ENCODE results near the gene LARGE1. TPM values are rescaled to one million over a fixed set of nuclear protein-coding genes. Genes with fewer than 3 reads are reported as not detected.

The LARGE1 gene
- total RNA-seq, 2 experiments from 2014 or later: 0.18 to 0.58 TPM

- H3K9me3 Mint-ChIP-seq (ENCODE audit: insufficient read depth): no peaks in the 10 kb centered on the region
- DNase-seq (no peak), ATAC-seq (no peak)
- no peaks in the 10 kb centered on the region for H3K27me3 Mint-ChIP-seq (ENCODE audit: low read depth)
- ChIA-PET POLR2A (no interaction called here), CTCF (no interaction called here)
- no peaks in the 10 kb centered on the region for H3K4me1 Mint-ChIP-seq (ENCODE audit: low read depth)
- H3K4me3 Mint-ChIP-seq: no peak overlapping the region
- no peaks in the 10 kb centered on the region for H3K36me3 Mint-ChIP-seq (ENCODE audit: low read depth)
- no peak overlapping the region for H3K27ac Mint-ChIP-seq
These were observed 94.5 kb downstream of the LARGE1 start for GRCh38 chr22:33825761-33826160.

- ChIA-PET POLR2A (no interaction called here), CTCF (no interaction called here)
- Mint-ChIP-seq H3K27me3 (ENCODE audit: low read depth) (no peaks in the 10 kb centered on the region), H3K27ac (no peak overlapping the region), H3K4me3 (no peak overlapping the region), H3K9me3 (ENCODE audit: insufficient read depth) (no peaks in the 10 kb centered on the region), H3K36me3 (ENCODE audit: low read depth) (no peaks in the 10 kb centered on the region), H3K4me1 (ENCODE audit: low read depth) (no peaks in the 10 kb centered on the region)
- DNase-seq: no peak
- ATAC-seq: no peak
These were observed 96.7 kb downstream of the LARGE1 start for GRCh38 chr22:33823552-33823951.

DNA sequence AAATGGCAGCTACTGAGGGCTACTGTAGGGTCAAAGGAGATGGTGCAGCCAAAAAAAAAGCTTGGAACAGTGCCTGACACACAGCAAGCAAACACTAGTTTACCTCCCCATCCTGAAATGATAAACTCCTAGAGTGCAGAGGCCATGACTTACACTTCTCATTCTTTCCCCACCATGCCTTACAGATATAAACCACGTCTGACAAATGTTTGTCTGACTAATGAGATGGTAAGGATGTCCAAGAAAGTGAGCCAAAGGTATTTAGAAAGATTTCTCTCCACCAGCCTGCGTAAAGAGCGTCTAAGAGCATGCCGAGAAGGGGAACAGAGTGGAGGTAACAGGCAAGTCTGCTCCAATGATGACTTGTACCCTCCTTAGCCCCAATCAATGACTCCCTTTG, 99.0 kb downstream of the LARGE1 start:
- H3K4me3 Mint-ChIP-seq: no peak overlapping the region
- no peak overlapping the region for H3K27ac Mint-ChIP-seq
- H3K27me3 Mint-ChIP-seq (ENCODE audit: low read depth): no peaks in the 10 kb centered on the region
- no peaks in the 10 kb centered on the region for H3K9me3 Mint-ChIP-seq (ENCODE audit: insufficient read depth)
- H3K36me3 Mint-ChIP-seq (ENCODE audit: low read depth): no peaks in the 10 kb centered on the region
- CTCF ChIA-PET: no interaction called here
- DNase-seq (no peak), ATAC-seq (no peak)
- POLR2A ChIA-PET: no interaction called here
- no peaks in the 10 kb centered on the region for H3K4me1 Mint-ChIP-seq (ENCODE audit: low read depth)

DNA sequence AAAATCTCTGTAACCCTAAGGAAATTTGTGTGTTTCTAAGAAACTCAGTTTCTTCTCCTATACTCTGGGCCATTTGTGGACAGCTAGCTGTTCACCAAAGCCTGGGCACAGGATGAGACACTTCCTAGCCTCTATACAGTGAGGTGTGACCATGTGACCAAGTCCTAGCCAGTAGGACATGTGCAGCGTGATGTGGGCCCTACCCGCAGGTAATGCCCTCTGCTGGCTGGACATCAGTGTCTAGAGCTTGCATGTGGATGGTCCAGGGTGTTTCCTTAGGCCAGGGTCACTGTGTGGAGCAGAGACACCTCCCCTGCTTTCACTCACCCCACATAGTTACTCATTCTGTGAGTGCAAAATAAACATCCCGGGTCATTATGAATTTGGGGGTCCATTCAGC, 100.5 kb downstream of the LARGE1 start:
- ATAC-seq: no peak
- no peaks in the 10 kb centered on the region for H3K36me3 Mint-ChIP-seq (ENCODE audit: low read depth)
- H3K4me1 Mint-ChIP-seq (ENCODE audit: low read depth): no peaks in the 10 kb centered on the region
- H3K9me3 Mint-ChIP-seq (ENCODE audit: insufficient read depth): no peaks in the 10 kb centered on the region
- H3K27me3 Mint-ChIP-seq (ENCODE audit: low read depth): no peaks in the 10 kb centered on the region
- POLR2A ChIA-PET: no interaction called here
- CTCF ChIA-PET: no interaction called here
- H3K27ac Mint-ChIP-seq: no peak overlapping the region
- no peak overlapping the region for H3K4me3 Mint-ChIP-seq
- no peak for DNase-seq

- no peaks in the 10 kb centered on the region for H3K36me3 Mint-ChIP-seq (ENCODE audit: low read depth)
- ATAC-seq: no peak
- no peaks in the 10 kb centered on the region for H3K9me3 Mint-ChIP-seq (ENCODE audit: insufficient read depth)
- no peaks in the 10 kb centered on the region for H3K4me1 Mint-ChIP-seq (ENCODE audit: low read depth)
- ChIA-PET CTCF (no interaction called here), POLR2A (no interaction called here)
- H3K4me3 Mint-ChIP-seq: no peak overlapping the region
- H3K27me3 Mint-ChIP-seq (ENCODE audit: low read depth): no peaks in the 10 kb centered on the region
- H3K27ac Mint-ChIP-seq: no peak overlapping the region
- DNase-seq: no peak
These were observed 102.7 kb downstream of the LARGE1 start for GRCh38 chr22:33817512-33818127.

GRCh38 chr22:33812360-33812977, 107.8 kb downstream of the LARGE1 start:
- Mint-ChIP-seq H3K4me3 (no peak overlapping the region), H3K9me3 (ENCODE audit: insufficient read depth) (no peaks in the 10 kb centered on the region), H3K27ac (no peak overlapping the region), H3K36me3 (ENCODE audit: low read depth) (no peaks in the 10 kb centered on the region), H3K27me3 (ENCODE audit: low read depth) (no peaks in the 10 kb centered on the region), H3K4me1 (ENCODE audit: low read depth) (no peaks in the 10 kb centered on the region)
- POLR2A ChIA-PET: no interaction called here
- CTCF ChIA-PET: no interaction called here
- DNase-seq: no peak
- no peak for ATAC-seq

DNA sequence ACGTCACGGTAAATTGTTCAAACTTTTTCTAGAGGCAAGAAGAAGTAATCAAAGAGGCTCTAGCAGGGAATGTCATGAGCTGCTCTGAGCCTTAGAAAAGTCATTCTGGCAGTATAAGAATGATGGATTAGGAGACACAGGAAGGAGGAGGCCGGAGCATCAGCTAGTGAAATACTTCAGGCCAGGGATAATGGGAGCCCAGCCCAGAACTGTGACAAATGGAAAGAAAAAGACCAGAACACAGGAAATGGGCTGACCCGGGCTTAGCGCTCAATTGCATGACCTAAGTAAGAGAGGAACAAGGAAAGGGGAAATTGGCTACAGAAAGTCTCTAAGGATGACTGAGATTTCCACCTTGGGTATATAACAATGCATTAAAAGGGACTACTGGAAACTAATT, 108.6 kb downstream of the LARGE1 start:
- ATAC-seq (no peak), DNase-seq (no peak)
- no peak overlapping the region for H3K27ac Mint-ChIP-seq
- H3K27me3 Mint-ChIP-seq (ENCODE audit: low read depth): no peaks in the 10 kb centered on the region
- H3K4me3 Mint-ChIP-seq: no peak overlapping the region
- POLR2A ChIA-PET: no interaction called here
- no peaks in the 10 kb centered on the region for H3K4me1 Mint-ChIP-seq (ENCODE audit: low read depth)
- H3K9me3 Mint-ChIP-seq (ENCODE audit: insufficient read depth): no peaks in the 10 kb centered on the region
- CTCF ChIA-PET: no interaction called here
- no peaks in the 10 kb centered on the region for H3K36me3 Mint-ChIP-seq (ENCODE audit: low read depth)

DNA sequence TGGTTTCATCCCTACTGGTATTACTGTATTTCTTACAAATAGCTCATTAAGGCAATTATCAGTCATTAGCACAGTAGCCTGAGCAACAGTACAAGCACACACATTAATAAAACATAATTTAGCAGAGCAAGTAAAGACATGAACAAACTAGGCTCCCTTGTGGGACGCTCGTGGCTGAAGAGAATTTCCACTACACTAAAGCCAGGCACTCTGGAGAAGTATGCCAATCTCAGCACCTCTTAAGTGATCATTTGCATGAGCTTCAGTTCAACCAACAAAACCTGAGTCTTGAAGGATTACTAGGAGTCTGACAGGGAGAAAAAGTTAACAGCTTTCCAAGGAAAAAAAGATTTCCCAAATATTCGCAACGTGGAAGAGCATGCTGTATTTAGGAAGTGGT, 109.1 kb downstream of the LARGE1 start:
- ATAC-seq (no peak), DNase-seq (no peak)
- Mint-ChIP-seq H3K4me3 (no peak overlapping the region), H3K4me1 (ENCODE audit: low read depth) (no peaks in the 10 kb centered on the region), H3K27ac (no peak overlapping the region), H3K9me3 (ENCODE audit: insufficient read depth) (no peaks in the 10 kb centered on the region), H3K36me3 (ENCODE audit: low read depth) (no peaks in the 10 kb centered on the region), H3K27me3 (ENCODE audit: low read depth) (no peaks in the 10 kb centered on the region)
- ChIA-PET POLR2A (no interaction called here), CTCF (no interaction called here)

- ATAC-seq (no peak), DNase-seq (no peak)
- Mint-ChIP-seq H3K36me3 (ENCODE audit: low read depth) (no peaks in the 10 kb centered on the region), H3K4me1 (ENCODE audit: low read depth) (no peaks in the 10 kb centered on the region), H3K9me3 (ENCODE audit: insufficient read depth) (peaks cover 6% of the 10 kb centered on the region), H3K27me3 (ENCODE audit: low read depth) (no peaks in the 10 kb centered on the region), H3K27ac (no peak overlapping the region), H3K4me3 (no peak overlapping the region)
- CTCF ChIA-PET: no interaction called here
- POLR2A ChIA-PET: no interaction called here
These were observed 112.8 kb downstream of the LARGE1 start for GRCh38 chr22:33807470-33807869.

GRCh38 chr22:33806191-33806590, 114.1 kb downstream of the LARGE1 start:
- DNase-seq (no peak), ATAC-seq (no peak)
- H3K27me3 Mint-ChIP-seq (ENCODE audit: low read depth): no peaks in the 10 kb centered on the region
- H3K4me1 Mint-ChIP-seq (ENCODE audit: low read depth): no peaks in the 10 kb centered on the region
- H3K4me3 Mint-ChIP-seq: no peak overlapping the region
- H3K9me3 Mint-ChIP-seq (ENCODE audit: insufficient read depth): peaks cover 6% of the 10 kb centered on the region
- no peaks in the 10 kb centered on the region for H3K36me3 Mint-ChIP-seq (ENCODE audit: low read depth)
- H3K27ac Mint-ChIP-seq: no peak overlapping the region
- POLR2A ChIA-PET: no interaction called here
- CTCF ChIA-PET: no interaction called here

DNA sequence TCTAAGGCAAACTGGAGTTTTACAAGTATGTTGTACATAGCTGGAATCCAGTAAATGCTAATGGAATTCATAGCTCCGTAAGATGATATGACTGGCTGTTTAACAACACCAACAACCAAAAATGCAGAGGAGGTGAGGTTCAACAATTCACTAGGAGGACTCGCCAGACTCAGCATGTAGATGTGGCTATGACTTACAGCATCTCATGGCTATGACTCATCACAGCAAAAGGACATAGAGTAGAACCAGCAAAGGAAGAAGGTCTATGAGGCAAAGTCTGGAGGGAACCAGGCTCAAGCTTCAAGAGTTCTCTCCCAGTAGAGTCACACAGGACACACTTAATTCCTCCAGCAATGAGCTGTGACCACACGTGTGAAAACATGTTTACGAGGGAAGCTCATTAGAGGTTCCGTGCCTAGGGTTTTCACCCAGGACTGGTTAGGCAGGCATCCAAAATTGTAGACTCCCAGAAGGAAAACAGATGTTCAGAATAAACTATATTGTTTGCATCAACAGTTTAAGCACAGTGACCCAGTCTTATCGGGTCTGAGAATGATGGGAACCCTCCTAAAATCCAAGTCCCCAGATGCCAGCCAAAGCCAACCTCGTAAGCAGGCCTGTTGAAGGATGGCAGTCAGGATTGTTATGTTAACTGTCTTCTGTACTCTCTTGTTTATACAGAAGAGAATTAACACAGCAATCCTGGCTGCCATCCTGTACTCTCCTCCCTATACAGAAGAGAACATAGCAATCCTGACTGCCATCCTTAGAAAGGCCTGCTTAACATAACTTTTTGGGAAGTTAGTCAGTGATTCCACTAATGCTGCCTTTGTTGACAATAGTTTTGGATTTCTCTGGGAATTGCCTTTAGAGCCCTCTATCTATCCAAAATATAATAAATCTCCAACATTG, 116.6 kb downstream of the LARGE1 start:
- Mint-ChIP-seq H3K4me1 (ENCODE audit: low read depth) (no peaks in the 10 kb centered on the region), H3K4me3 (no peak overlapping the region), H3K27me3 (ENCODE audit: low read depth) (no peaks in the 10 kb centered on the region), H3K9me3 (ENCODE audit: insufficient read depth) (peaks cover 9% of the 10 kb centered on the region), H3K36me3 (ENCODE audit: low read depth) (no peaks in the 10 kb centered on the region), H3K27ac (no peak overlapping the region)
- DNase-seq (no peak), ATAC-seq (no peak)
- CTCF ChIA-PET: no interaction called here
- POLR2A ChIA-PET: no interaction called here

- CTCF ChIA-PET: no interaction called here
- no peaks in the 10 kb centered on the region for H3K36me3 Mint-ChIP-seq (ENCODE audit: low read depth)
- H3K27ac Mint-ChIP-seq: no peak overlapping the region
- POLR2A ChIA-PET: no interaction called here
- DNase-seq (no peak), ATAC-seq (no peak)
- H3K4me3 Mint-ChIP-seq: no peak overlapping the region
- H3K9me3 Mint-ChIP-seq (ENCODE audit: insufficient read depth): peaks cover 4% of the 10 kb centered on the region
- H3K27me3 Mint-ChIP-seq (ENCODE audit: low read depth): no peaks in the 10 kb centered on the region
- H3K4me1 Mint-ChIP-seq (ENCODE audit: low read depth): no peaks in the 10 kb centered on the region
These were observed 121.9 kb downstream of the LARGE1 start for GRCh38 chr22:33798401-33798800.
